SK-N-SH treated with all-trans-retinoic acid at 6 μM for 48 hours (cell line): ENCODE results near the gene CDK6.

Experiments
- CREB5 ChIP-seq: fragments of 250-450 bp; sonication (Bioruptor Pico); IDR thresholded peaks from 2 replicates; pipeline ENCODE4 v1.5.1; 2020; ENCODE audit warnings: low read depth, mild to moderate bottlenecking, moderate library complexity
- OSR1 ChIP-seq: fragments of 250-450 bp; sonication (Bioruptor Pico); IDR thresholded peaks from 2 replicates; pipeline ENCODE4 v1.8.0; 2022; ENCODE audit warnings: moderate library complexity, mild to moderate bottlenecking, inconsistent platforms
- RARB ChIP-seq: fragments of 250-450 bp; sonication (Bioruptor Pico); IDR thresholded peaks from 2 replicates; pipeline ENCODE4 v1.8.0; 2021; ENCODE audit warnings: mild to moderate bottlenecking, moderate library complexity
- TCF4 ChIP-seq: fragments of 250-450 bp; sonication (Bioruptor Pico); IDR thresholded peaks from 2 replicates; pipeline ENCODE4 v1.8.0; 2021; ENCODE audit warnings: mild to moderate bottlenecking, moderate library complexity, borderline replicate concordance
- ZC3H10 ChIP-seq: fragments of 250-450 bp; sonication (Bioruptor Pico); IDR thresholded peaks from 2 replicates; pipeline ENCODE4 v1.5.1; 2021; ENCODE audit warnings: mild to moderate bottlenecking, moderate library complexity
- TF ChIP-seq, protein P1 (sequence below): fragments of 250-450 bp; sonication (Bioruptor Pico); IDR thresholded peaks from 2 replicates; pipeline ENCODE4 v1.8.0; 2020; ENCODE audit warnings: mild to moderate bottlenecking, moderate library complexity, borderline replicate concordance

DNA sequence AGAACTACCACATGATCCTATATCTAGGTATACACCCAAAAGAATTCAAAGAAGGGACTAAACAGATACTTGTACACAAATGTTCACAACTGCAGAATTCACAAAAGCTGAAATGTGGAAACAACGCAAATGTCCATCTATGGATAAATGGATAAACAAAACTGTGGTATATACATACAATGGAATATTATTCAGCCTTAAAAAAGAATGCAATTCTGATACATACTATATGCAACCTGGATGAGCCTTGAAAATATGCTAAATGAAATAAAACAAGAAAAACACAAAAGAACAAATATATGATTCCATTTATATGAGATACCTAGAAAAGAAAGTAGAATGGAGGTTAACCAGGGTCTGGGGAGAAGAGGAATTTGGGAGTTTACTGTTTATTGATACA, 253.4 kb downstream of the CDK6 start:
- TF ChIP-seq CREB5, result no peak
- no peak for TF ChIP-seq OSR1
- TF ChIP-seq ZC3H10 (CRISPR knock-in tag), result no peak
- TF ChIP-seq, protein P1, sequence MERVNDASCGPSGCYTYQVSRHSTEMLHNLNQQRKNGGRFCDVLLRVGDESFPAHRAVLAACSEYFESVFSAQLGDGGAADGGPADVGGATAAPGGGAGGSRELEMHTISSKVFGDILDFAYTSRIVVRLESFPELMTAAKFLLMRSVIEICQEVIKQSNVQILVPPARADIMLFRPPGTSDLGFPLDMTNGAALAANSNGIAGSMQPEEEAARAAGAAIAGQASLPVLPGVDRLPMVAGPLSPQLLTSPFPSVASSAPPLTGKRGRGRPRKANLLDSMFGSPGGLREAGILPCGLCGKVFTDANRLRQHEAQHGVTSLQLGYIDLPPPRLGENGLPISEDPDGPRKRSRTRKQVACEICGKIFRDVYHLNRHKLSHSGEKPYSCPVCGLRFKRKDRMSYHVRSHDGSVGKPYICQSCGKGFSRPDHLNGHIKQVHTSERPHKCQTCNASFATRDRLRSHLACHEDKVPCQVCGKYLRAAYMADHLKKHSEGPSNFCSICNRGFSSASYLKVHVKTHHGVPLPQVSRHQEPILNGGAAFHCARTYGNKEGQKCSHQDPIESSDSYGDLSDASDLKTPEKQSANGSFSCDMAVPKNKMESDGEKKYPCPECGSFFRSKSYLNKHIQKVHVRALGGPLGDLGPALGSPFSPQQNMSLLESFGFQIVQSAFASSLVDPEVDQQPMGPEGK (CRISPR knock-in tag), result no peak
- no peak for TF ChIP-seq RARB (CRISPR knock-in tag)
- TF ChIP-seq TCF4 (CRISPR knock-in tag), result no peak
